IPS-NIHi7 (cell line): Measurements from ENCODE around the gene PALLD.

Experiments
- DNase-seq: peaks from one replicate; pipeline ENCODE4 v3.0.0; 2012; ENCODE audit warnings: mixed read lengths; ENCODE audit errors: extremely low spot score

PALLD gene

DNA sequence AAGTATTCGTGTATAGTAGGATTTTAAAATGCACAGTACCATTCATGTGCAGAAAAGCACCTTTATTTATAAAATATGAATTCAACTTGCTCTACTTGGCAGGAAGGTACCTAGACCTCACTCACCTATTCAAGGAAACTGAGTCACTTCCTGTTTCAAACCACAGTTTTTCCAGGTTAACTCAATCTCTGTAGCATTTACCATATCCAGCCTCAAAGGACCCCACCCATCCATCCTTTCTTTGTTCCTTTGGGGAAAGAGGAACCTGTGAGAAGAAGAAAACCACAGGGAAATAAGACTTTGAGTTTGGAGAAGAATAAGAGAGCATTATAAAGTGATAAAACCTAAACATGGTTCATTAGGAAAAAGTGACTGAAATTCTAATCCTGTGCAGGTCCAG is 262.5 kb downstream of the PALLD start:
- DNase-seq, result no peak

DNA sequence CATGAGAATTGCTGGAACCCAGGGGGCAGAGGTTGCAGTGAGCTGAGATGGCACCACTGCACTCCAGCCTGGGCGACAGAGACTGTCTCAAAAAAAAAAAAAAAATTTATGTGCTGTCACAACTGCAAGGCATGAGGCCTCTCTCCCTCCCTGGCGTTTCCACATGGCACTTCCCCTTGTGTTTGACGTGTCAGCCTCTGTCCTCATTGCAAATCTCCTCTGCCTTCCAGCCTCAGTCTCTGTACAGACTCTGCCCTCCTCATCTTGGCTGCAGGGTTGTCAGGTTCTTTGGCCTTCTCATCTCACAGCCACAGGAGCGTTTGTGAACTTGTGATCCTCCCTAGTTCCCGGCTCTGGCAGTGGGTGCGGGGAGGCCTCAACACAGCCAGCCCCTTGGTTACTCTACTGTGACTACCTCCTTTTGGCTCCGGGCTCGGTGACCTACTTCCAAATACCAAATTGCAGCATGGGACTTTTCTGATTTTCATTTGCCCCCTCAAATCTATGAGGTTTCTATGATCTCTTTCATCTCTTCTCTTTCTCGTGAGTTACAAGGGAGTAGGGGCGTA is 263.2 kb downstream of the PALLD start:
- DNase-seq, result no peak

- no peak for DNase-seq
Measured at GRCh38 chr4:168761066-168761465, 264.2 kb downstream of the PALLD start.

- no peak for DNase-seq
Measured at GRCh38 chr4:168765322-168765721, 268.5 kb downstream of the PALLD start.

- no peak for DNase-seq
Measured at GRCh38 chr4:168765726-168766125, 268.9 kb downstream of the PALLD start.

GRCh38 chr4:168766604-168767316 is 269.9 kb downstream of the PALLD start:
- no peak for DNase-seq

DNA sequence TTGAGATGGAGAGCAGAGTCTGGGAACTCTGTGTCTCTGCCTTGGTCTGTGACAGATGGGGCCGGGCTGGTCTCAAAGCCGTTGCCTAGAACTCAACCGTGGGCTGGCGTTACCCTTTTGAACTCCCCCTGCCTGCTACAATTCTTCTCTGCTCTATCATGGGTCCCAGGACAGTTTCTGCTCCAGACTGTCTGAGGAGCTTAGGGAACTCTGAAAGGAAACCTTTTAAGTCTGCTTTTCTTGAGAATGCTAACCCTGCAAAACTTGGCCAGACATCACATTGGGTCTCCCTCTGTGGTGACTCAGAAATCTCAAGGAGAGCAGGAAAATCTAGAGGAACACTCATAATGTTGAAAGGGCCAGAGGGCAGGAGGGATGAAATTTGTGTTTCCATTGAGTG is 272.6 kb downstream of the PALLD start:
- no peak for DNase-seq

GRCh38 chr4:168769837-168770236 is 273.0 kb downstream of the PALLD start:
- DNase-seq, result no peak

GRCh38 chr4:168771251-168771650 is 274.4 kb downstream of the PALLD start:
- no peak for DNase-seq

GRCh38 chr4:168773388-168774195 is 276.7 kb downstream of the PALLD start:
- DNase-seq, result no peak

- no peak for DNase-seq
Measured at GRCh38 chr4:168776382-168776781, 279.5 kb downstream of the PALLD start.

GRCh38 chr4:168777277-168777965 is 280.6 kb downstream of the PALLD start:
- DNase-seq, result no peak

DNA sequence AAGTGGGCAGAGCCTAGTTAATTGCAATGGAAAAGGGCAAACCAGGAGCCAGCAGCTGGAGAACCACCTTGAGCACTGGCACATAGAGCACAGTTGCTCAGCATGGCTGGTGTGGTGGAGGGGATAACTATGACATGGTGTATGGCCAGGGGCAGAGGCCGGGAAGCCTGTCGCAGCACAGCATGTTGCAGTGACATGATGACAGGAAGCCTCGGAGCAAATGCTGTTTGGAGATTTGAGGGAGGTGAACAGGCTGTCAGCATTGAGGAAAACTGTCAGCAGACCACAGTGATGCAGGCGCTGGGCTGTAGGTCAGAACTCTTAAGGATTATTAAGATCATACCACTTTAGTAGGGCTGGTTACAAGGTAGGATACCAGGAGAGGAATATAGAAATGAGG is 284.5 kb downstream of the PALLD start:
- no peak for DNase-seq

DNA sequence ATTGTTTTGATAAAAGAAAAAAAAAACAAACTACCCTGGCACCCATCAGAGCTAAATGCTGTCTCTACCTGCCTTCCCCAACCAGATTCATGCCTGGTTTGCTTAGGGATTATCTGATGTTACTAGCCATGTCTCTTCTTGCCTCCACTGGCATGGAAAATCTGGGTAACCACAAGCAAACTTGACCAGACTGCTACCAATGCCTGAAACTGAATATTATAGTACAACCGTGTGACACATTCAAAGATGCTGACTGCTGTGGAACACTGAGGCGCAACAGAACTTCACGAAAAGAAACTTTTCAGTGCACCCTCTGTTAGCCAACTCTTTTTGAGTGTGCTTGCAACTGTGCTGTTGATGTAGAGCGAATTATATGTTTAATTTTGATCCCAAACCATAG is 285.1 kb downstream of the PALLD start:
- no peak for DNase-seq

DNA sequence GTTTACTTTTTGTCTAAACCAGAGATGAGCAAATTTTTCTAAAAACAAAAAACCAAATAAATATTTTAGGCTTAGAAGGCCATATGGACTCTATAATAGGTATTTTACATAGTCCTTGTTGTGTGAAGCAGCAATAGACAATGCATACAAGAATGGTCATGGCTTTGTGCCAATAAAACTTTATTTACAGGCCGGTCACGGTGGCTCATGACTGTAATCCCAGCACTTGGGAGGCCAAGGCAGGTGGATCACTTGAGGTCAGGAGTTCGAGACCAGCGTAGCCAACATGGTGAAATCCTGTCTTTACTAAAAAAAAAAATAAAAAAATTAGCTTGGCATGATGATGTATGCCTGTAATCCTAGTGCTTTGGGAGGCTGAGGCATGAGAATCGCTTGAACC is 285.6 kb downstream of the PALLD start:
- no peak for DNase-seq

DNA sequence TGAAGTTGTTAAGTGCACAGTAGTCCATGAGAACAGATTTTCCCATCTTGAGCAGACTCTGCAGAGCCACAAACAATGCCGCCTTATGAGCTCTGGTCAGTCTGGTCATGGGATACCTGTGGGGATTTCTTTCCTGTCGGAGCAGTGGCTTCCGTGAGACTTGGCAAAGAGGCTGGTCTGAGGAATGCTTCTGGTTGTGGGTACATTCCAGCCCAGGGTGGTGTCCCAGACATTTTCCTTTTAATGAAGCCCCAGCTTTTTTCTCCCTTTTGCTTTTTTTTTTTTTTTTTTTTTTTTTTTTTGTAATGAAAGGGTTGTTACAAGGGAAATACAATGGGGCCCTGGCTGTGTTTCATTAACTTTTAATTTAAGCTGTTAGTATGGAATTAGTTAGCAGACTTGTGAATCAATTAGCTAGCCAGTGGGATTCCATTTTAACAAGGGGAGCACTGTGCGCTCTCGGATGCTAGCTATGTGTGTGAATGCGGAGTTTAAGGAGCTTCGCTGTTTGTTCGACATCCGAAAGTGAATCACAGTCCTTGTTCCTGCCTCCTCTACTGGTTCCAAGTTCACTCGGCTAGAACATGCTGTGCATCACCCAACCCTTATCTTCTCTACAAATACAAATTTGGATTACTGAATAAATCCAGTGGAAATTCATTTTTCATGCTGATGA is 288.1 kb downstream of the PALLD start:
- no peak for DNase-seq

DNA sequence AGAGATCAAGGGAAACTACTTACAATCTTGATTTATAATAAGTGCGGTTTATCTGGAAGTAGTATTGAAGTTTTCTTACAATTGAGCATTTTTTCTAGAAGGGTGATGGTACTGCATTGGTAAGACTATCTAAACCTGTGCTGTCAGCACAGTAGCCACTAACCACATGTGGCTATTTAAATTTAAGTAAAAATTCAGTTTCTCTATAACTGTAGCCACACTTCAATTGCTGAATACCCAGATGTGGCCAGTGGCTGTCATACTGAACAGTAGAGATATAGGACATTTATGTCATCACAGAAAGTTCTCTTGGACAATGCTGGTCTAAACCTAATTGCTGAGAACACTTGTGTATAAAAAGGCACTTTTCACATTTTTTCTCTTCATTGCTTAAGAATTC is 290.5 kb downstream of the PALLD start:
- DNase-seq, result no peak

- no peak for DNase-seq
Measured at GRCh38 chr4:168787801-168788595, 291.1 kb downstream of the PALLD start.

DNA sequence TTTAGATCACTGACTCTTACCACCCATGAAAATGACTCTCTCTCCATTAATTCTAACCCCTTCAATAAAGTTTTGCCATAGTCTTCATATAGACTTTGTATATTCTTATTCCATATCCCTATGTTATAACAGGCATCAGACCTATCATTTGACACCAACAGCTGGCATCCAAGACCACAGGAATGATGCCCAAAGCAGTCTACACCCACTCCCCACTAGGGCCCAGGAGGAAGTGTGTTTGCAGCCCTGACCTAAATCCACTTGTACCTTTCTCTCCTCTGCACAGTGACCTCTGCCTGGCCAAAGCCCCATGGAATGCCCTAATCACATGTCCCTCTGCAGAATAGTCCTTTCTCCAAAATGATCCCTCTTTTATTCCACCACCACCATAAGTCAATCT is 294.0 kb downstream of the PALLD start:
- DNase-seq, result no peak

DNA sequence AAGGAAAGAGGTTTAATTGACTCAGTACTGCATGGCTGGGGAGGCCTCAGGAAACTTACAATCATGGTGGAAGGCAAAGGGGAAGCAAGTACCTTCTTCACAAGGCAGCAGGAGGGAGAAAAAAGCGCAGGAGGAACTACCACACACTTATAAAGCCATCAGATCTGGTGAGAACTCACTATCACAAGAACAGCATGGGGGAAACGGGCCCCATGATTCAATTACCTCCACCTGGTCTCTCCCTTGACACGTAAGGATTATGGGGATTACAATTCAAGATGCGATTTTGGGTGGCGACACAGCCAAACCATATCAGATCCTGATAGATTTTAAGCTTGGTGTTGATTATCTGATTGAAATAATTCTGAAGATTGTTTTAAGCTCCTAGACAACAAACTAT is 294.5 kb downstream of the PALLD start:
- no peak for DNase-seq

GRCh38 chr4:168793542-168793941 is 296.7 kb downstream of the PALLD start:
- DNase-seq, result no peak
